HepG2 (cell line): ENCODE results near the gene CPT1B. TPM values are rescaled to one million over a fixed set of nuclear protein-coding genes. Genes with fewer than 3 reads are reported as not detected.

Experiments
- AGO1 ChIP-seq: fragments of 200-400 bp; formaldehyde crosslinking; IDR thresholded peaks from 2 replicates; pipeline ENCODE4 v1.6.1; 2017; ENCODE audit warnings: mild to moderate bottlenecking, low read depth, low read length, moderate library complexity; ENCODE audit not compliant: poor library complexity, severe bottlenecking
- ATAD3A ChIP-seq: sonication (generic); formaldehyde crosslinking; IDR thresholded peaks from 2 replicates; pipeline ENCODE4 v1.4.0; 2020; ENCODE audit warnings: missing genetic modification reagents
- ATM ChIP-seq: fragments of 450-650 bp; IDR thresholded peaks from 2 replicates; pipeline ENCODE4 v1.7.1; 2017; ENCODE audit warnings: mild to moderate bottlenecking, borderline replicate concordance
- FOSL1 ChIP-seq: sonication (generic); formaldehyde crosslinking; IDR thresholded peaks from 2 replicates; pipeline ENCODE4 v1.9.0; 2021; ENCODE audit warnings: missing genetic modification reagents, borderline replicate concordance
- HHEX ChIP-seq: IDR thresholded peaks from 2 replicates; pipeline ENCODE4 v1.6.1; 2016; ENCODE audit warnings: control low read depth
- ISX ChIP-seq: sonication (generic); formaldehyde crosslinking; conservative IDR thresholded peaks from 2 replicates; pipeline ENCODE4 v1.5.0; 2020; ENCODE audit warnings: missing genetic modification reagents
- MEIS2 ChIP-seq: sonication (generic); formaldehyde crosslinking; IDR thresholded peaks from 2 replicates; pipeline ENCODE4 v1.9.0; 2021; ENCODE audit warnings: mild to moderate bottlenecking, missing genetic modification reagents
- NFE2 ChIP-seq: sonication (generic); formaldehyde crosslinking; IDR thresholded peaks from 2 replicates; pipeline ENCODE4 v1.4.0; 2020; ENCODE audit warnings: missing genetic modification reagents
- PLSCR1 ChIP-seq: sonication (generic); formaldehyde crosslinking; IDR thresholded peaks from 2 replicates; pipeline ENCODE4 v1.5.0; 2020; ENCODE audit warnings: missing genetic modification reagents, mild to moderate bottlenecking, borderline replicate concordance
- PRDM15 ChIP-seq: sonication (generic); formaldehyde crosslinking; IDR thresholded peaks from 2 replicates; pipeline ENCODE4 v1.4.0; 2020; ENCODE audit warnings: missing genetic modification reagents
- SRY ChIP-seq: sonication (generic); formaldehyde crosslinking; IDR thresholded peaks from 2 replicates; pipeline ENCODE4 v1.8.0; 2022; ENCODE audit warnings: mild to moderate bottlenecking, missing genetic modification reagents
- STAT6 ChIP-seq: sonication (generic); formaldehyde crosslinking; IDR thresholded peaks from 2 replicates; pipeline ENCODE4 v1.4.0; 2020; ENCODE audit warnings: missing genetic modification reagents, mild to moderate bottlenecking, borderline replicate concordance
- TCF12 ChIP-seq, 2 experiments: fragments of 450-650 bp in 1 of 2; sonication (generic) in 1 of 2; formaldehyde crosslinking in 1 of 2; IDR thresholded peaks; 2 replicates each; pipeline versions ENCODE4 v1.6.1 to v1.8.0; 2017 to 2022; ENCODE audit warnings: antibody characterized with exemption in 1 of 2, mild to moderate bottlenecking in 1 of 2, missing genetic modification reagents in 1 of 2, moderate library complexity in 1 of 2
- XRCC5 ChIP-seq: fragments of 200-400 bp; formaldehyde crosslinking; optimal IDR thresholded peaks from 2 replicates; pipeline ENCODE3; 2017; ENCODE audit warnings: mild to moderate bottlenecking, low read length
- YEATS2 ChIP-seq: sonication (generic); formaldehyde crosslinking; IDR thresholded peaks from 2 replicates; pipeline ENCODE4 v1.4.0; 2020; ENCODE audit warnings: missing genetic modification reagents, borderline replicate concordance
- ZBTB7A ChIP-seq: sonication (generic); formaldehyde crosslinking; IDR thresholded peaks from 2 replicates; pipeline ENCODE4 v1.8.0; 2022; ENCODE audit warnings: mild to moderate bottlenecking, missing genetic modification reagents
- ZFP90 ChIP-seq: sonication (generic); formaldehyde crosslinking; IDR thresholded peaks from 2 replicates; pipeline ENCODE4 v1.8.0; 2022; ENCODE audit warnings: missing genetic modification reagents, mild to moderate bottlenecking, inconsistent platforms, borderline replicate concordance
- ZNF20 ChIP-seq: sonication (generic); formaldehyde crosslinking; IDR thresholded peaks from 2 replicates; pipeline ENCODE4 v1.4.0; 2020; ENCODE audit warnings: mild to moderate bottlenecking, moderate library complexity, missing genetic modification reagents
- ZNF552 ChIP-seq: sonication (generic); formaldehyde crosslinking; IDR thresholded peaks from 2 replicates; pipeline ENCODE4 v1.9.0; 2022; ENCODE audit warnings: missing genetic modification reagents, mild to moderate bottlenecking, borderline replicate concordance
- ZNF589 ChIP-seq: sonication (generic); formaldehyde crosslinking; conservative IDR thresholded peaks from 2 replicates; pipeline ENCODE4 v1.8.0; 2022; ENCODE audit warnings: mild to moderate bottlenecking, moderate library complexity, missing genetic modification reagents
- ZNF776 ChIP-seq: sonication (generic); formaldehyde crosslinking; IDR thresholded peaks from 2 replicates; pipeline ENCODE4 v1.4.0; 2020; ENCODE audit warnings: mild to moderate bottlenecking, missing genetic modification reagents
- ZNF790 ChIP-seq: sonication (generic); formaldehyde crosslinking; IDR thresholded peaks from 2 replicates; pipeline ENCODE4 v1.8.0; 2022; ENCODE audit warnings: missing genetic modification reagents, mild to moderate bottlenecking, borderline replicate concordance
- polyA plus RNA-seq, 8 experiments: library from polyadenylated mRNA; depleted of rRNA in 3 of 8; stranded (reverse) in 7 of 8; unstranded in 1 of 8; fragments of >200 nt; fragmentation: Illumina TruSeq in 4 of 8; extraction: Trizol in 4 of 8; gene quantifications; 2 replicates each; pipeline versions ENCODE4 v1.2.1 to v1.2.3, GENCODE V29; 2011 to 2016; ENCODE audit warnings: low read depth in 4 of 8, missing spikeins in 1 of 8, mixed read lengths in 1 of 8; ENCODE audit not compliant: insufficient read depth in 1 of 8
- total RNA-seq, 5 experiments: library from RNA; depleted of rRNA; stranded (reverse); fragments of >200 nt; fragmentation: Illumina TruSeq; extraction: Trizol; gene quantifications; 2 replicates each; pipeline ENCODE4 v1.2.3, GENCODE V29; 2016; ENCODE audit warnings: low read depth in 1 of 5

The CPT1B gene
- total and polyA plus RNA-seq, 2 of the 13 experiments (the other 11 are each of a cell fraction or from before 2014, with no cell fraction given), result 9.2 to 19.5 TPM

- no peak for TF ChIP-seq STAT6 (CRISPR knock-in tag)
- TF ChIP-seq ZNF790 (CRISPR knock-in tag), result no peak
- TF ChIP-seq ZNF589 (CRISPR knock-in tag), result no peak
- TF ChIP-seq SRY (CRISPR knock-in tag), result peak; percentile 67; the same call in 1 of the 2 replicates
- TF ChIP-seq ATM, result no peak
- TF ChIP-seq ATAD3A (CRISPR knock-in tag), result 0 out of 2 replicates have a peak, but pooled peaks have one; percentile 14
- TF ChIP-seq PLSCR1, result no peak
- 0 out of 2 replicates have a peak, but pooled peaks have one; percentile 10 for TF ChIP-seq ZBTB7A (CRISPR knock-in tag)
- no peak for TF ChIP-seq MEIS2 (CRISPR knock-in tag)
- no peak for TF ChIP-seq ZNF20 (CRISPR knock-in tag)
- peak; percentile 70; the same call in 1 of the 2 replicates for TF ChIP-seq YEATS2 (CRISPR knock-in tag)
- no peak for TF ChIP-seq HHEX
- TF ChIP-seq AGO1, result no peak
- TF ChIP-seq FOSL1, result no peak
- TF ChIP-seq PRDM15 (CRISPR knock-in tag), result no peak
- TF ChIP-seq NFE2 (CRISPR knock-in tag), result no peak
- TF ChIP-seq ZNF776, result no peak
- TF ChIP-seq TCF12 (IDR thresholded peaks at IDR 0.05), result no peak
- no peak for TF ChIP-seq TCF12 (CRISPR knock-in tag; IDR thresholded peaks at IDR 0.05)
- TF ChIP-seq ZNF552 (CRISPR knock-in tag), result no peak
- no peak for TF ChIP-seq ZFP90 (CRISPR knock-in tag)
- TF ChIP-seq XRCC5, result peak; percentile 94
- TF ChIP-seq ISX (CRISPR knock-in tag), result no peak
Observed at GRCh38 chr22:50562523-50563412, 15.5 kb downstream of the CPT1B start, which contains the start of gene SYCE3 (continued).
